Body of pancreas (tissue), 4 donors: ENCODE measurements around the gene THSD4.

ENCODE experiments used
- POLR2A ChIP-seq, 3 donors: fragments of 450-650 bp; IDR thresholded peaks; one replicate each; pipeline ENCODE4 v1.6.1; 2016; ENCODE audit warnings: antibody characterized with exemption in 3 of 3, mild to moderate bottlenecking in 2 of 3
- TF ChIP-seq, protein P1 (sequence below), 7 experiments: fragments of 450-650 bp in 4 of 7; fragments of 200-600 bp in 3 of 7; sonication (generic) in 3 of 7; IDR thresholded peaks; one replicate each; pipeline ENCODE4 v1.5.1; 2016 to 2019; ENCODE audit warnings: antibody characterized with exemption in 7 of 7

- TF ChIP-seq, protein P1, sequence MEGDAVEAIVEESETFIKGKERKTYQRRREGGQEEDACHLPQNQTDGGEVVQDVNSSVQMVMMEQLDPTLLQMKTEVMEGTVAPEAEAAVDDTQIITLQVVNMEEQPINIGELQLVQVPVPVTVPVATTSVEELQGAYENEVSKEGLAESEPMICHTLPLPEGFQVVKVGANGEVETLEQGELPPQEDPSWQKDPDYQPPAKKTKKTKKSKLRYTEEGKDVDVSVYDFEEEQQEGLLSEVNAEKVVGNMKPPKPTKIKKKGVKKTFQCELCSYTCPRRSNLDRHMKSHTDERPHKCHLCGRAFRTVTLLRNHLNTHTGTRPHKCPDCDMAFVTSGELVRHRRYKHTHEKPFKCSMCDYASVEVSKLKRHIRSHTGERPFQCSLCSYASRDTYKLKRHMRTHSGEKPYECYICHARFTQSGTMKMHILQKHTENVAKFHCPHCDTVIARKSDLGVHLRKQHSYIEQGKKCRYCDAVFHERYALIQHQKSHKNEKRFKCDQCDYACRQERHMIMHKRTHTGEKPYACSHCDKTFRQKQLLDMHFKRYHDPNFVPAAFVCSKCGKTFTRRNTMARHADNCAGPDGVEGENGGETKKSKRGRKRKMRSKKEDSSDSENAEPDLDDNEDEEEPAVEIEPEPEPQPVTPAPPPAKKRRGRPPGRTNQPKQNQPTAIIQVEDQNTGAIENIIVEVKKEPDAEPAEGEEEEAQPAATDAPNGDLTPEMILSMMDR (IDR thresholded peaks at IDR 0.05), result no peak
- TF ChIP-seq POLR2A (IDR thresholded peaks at IDR 0.05), result no peak
Observed at GRCh38 chr15:71779073-71779797, 664.0 kb downstream of the THSD4 start.
